ENCODE measurements around the gene FNDC10.

Gene FNDC10

GRCh38 chr1:1623631-1624442 is 23.9 kb upstream of the FNDC10 start:
- TF ChIP-seq, protein P1, sequence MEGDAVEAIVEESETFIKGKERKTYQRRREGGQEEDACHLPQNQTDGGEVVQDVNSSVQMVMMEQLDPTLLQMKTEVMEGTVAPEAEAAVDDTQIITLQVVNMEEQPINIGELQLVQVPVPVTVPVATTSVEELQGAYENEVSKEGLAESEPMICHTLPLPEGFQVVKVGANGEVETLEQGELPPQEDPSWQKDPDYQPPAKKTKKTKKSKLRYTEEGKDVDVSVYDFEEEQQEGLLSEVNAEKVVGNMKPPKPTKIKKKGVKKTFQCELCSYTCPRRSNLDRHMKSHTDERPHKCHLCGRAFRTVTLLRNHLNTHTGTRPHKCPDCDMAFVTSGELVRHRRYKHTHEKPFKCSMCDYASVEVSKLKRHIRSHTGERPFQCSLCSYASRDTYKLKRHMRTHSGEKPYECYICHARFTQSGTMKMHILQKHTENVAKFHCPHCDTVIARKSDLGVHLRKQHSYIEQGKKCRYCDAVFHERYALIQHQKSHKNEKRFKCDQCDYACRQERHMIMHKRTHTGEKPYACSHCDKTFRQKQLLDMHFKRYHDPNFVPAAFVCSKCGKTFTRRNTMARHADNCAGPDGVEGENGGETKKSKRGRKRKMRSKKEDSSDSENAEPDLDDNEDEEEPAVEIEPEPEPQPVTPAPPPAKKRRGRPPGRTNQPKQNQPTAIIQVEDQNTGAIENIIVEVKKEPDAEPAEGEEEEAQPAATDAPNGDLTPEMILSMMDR (IDR thresholded peaks at IDR 0.05): no peak

DNA sequence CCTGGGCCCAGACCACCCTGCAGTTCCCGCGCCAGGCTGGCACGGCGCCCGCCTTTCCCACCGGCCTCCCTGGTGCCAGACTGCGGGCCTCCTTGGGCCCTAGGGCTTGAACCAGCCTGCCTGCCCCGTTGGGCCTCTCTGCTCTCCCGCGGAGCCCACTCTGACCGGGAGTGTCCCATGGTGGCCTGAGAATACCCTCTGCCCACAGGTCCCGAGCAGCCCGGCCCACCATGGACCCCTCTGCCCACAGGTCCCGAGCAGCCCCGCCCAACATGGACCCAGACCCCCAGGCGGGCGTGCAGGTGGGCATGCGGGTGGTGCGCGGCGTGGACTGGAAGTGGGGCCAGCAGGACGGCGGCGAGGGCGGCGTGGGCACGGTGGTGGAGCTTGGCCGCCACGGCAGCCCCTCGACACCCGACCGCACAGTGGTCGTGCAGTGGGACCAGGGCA is 23.3 kb upstream of the FNDC10 start:
- TF ChIP-seq, protein P1 (IDR thresholded peaks at IDR 0.05): no peak

DNA sequence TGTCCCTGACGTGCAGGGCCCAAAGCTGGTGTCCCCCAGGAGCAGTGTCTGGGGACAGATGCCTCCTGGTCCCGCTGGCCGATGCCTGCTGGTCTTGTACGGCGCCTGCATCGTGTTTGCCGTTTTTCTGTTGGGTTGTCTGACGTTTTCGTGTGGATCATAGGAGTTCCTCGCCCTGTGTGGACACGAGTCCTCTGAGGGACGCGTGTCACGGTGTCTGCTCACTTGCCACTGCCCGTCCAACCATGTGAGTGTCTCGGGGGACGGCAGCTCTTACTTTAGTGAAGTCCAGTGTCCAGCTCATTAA is 22.8 kb upstream of the FNDC10 start:
- TF ChIP-seq, protein P1 (IDR thresholded peaks at IDR 0.05): no peak

DNA sequence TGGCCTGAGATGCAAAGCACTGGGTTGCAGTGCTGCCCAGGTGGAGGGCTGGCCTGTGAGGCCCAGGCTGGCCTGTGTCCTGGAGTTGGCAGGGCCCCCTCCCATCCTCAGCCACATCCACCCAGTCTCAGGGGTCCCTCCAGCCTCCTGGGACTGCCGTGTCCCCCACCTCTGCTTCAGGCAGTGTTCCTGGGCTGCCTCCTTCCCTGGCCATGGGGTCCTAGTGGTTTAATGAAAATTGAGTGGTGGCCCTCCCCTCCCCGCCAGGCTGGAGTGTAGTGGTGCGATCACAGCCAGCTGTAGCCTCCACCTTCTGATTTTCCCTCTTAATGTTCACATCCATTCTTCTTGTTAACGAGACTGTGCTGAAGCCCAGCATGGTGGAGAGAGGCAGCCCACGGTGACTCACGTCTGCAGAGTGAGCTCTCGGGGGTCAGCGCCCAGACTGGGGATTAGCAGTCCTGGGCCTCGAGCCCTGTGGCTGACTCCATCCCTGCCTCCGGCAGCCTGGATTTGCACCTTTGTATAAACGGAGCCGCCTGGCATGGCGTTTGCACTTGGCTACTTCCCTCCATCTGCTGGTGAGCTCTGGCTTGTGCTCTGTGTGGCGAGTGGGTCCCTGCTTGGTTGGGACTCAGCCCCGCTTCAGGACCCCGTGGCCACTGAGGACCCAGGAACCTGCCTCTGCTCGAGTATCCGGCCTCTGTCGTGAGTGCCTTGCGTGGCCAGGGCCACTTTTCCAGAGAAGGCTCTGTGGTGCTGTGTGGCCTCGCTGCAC is 22.3 kb upstream of the FNDC10 start:
- TF ChIP-seq, protein P1 (IDR thresholded peaks at IDR 0.05): no peak

DNA sequence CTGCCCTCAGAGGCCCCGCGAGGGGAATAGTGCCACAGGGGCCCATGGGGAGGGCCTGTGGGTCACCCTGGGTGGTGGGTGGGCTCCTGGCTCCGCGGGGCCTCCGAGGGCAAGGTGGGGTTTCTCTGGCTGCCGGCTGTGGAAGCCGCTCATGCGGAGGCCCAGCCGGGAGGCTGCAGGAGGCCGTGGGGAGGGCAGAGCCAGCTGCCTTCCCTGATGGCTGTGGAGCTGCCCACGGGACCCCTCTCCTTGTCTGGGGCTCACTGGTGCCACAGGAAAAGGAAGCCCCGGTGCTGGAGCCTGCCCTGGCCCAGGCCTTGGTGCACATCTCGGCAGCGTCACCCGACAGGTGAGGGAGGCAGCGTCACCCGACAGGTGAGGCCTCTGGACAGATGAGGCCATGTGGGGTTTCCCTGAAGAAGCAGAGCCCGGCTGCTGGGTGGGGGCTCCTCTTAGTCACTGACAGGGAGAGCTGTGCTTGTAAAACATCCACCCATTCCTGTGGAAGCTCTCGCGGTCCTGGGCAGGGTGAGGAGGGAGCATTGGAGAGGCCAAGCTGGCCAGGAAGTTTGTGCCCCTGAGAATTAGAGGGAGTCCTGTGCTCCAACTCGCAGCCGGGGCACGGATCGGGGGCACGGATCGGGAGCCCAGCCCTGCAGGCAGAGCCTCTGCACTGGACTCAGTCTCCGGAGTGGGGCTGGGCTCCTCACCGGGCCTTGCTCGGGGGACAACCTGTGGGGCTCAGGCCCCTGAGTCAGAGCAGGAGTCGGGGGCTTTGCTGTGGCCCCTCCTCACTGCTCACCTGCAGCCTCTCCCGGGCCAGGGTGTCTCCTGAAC is 21.5 kb upstream of the FNDC10 start:
- TF ChIP-seq, protein P1 (IDR thresholded peaks at IDR 0.05): no peak

GRCh38 chr1:1620433-1621139 is 20.7 kb upstream of the FNDC10 start:
- TF ChIP-seq, protein P1 (IDR thresholded peaks at IDR 0.05): no peak

- TF ChIP-seq, protein P1 (IDR thresholded peaks at IDR 0.05): peak; percentile 32; the same call in 1 of the 2 replicates
Measured at GRCh38 chr1:1619917-1620361, 20.0 kb upstream of the FNDC10 start.

All from LNCAP (cell line).